H1 (cell line): ENCODE results near the gene TUBB2B. TPM values are rescaled to one million over a fixed set of nuclear protein-coding genes. Genes with fewer than 3 reads are reported as not detected.

Experiments used
- CBX5 ChIP-seq: fragments of 300-800, 300-1000 bp; sonication (generic); IDR thresholded peaks from 2 replicates; pipeline ENCODE4 v1.7.1; 2016; ENCODE audit warnings: antibody characterized with exemption, low read length, low read depth
- polyA plus RNA-seq, 7 experiments: library from polyadenylated mRNA; depleted of rRNA in 3 of 7; stranded (reverse) in 5 of 7; unstranded in 2 of 7; fragments of >200 nt in 5 of 7; fragments of 200-250 nt in 2 of 7; gene quantifications; 1 replicate in 5 of 7; 2 replicates in 1 of 7; 4 replicates in 1 of 7; pipeline versions ENCODE4 v1.2.1 to v1.2.3, GENCODE V29; 2011 to 2013; ENCODE audit warnings: missing spikeins in 2 of 7, mixed read lengths in 2 of 7
- total RNA-seq: library from RNA; stranded (reverse); fragmentation: NEBNext Ultra II Directional; extraction: Animal tissue kit (Norgen Biotek cat#: 25700); gene quantifications from 2 replicates; pipeline ENCODE4 v1.2.1, GENCODE V29; 2021

The TUBB2B gene
- total and polyA plus RNA-seq, 2 of the 8 experiments (the other 6 are each of a cell fraction or from before 2014, with no cell fraction given), result 612 to 722 TPM

- no peak for TF ChIP-seq CBX5
Observed at GRCh38 chr6:3235486-3235885, 8.0 kb upstream of the TUBB2B start (continued).
